ENCODE measurements around the gene UBAP2.

GRCh38 chr9:33905137-33905536 is 143.6 kb downstream of the UBAP2 start:
- no peak for TF ChIP-seq POLR2A (IDR thresholded peaks at IDR 0.05)
- TF ChIP-seq CTCF (IDR thresholded peaks at IDR 0.05): no peak
- TF ChIP-seq POLR2AphosphoS5 (IDR thresholded peaks at IDR 0.05; ENCODE audit: insufficient read depth in 1 of 2, low read depth in 1 of 2): no peak
